Breast epithelium (tissue), 3 donors: ENCODE data around the gene NTHL1.

Experiments used
- CTCF ChIP-seq, 3 donors: fragments of 450-650 bp; IDR thresholded peaks; one replicate each; pipeline ENCODE4 v1.5.1; 2016 to 2017; ENCODE audit warnings: antibody characterized with exemption in 3 of 3, mild to moderate bottlenecking in 3 of 3, moderate library complexity in 3 of 3
- POLR2A ChIP-seq: fragments of 450-650 bp; IDR thresholded peaks from one replicate; pipeline ENCODE4 v1.6.1; 2016; ENCODE audit warnings: antibody characterized with exemption, mild to moderate bottlenecking, moderate library complexity

DNA sequence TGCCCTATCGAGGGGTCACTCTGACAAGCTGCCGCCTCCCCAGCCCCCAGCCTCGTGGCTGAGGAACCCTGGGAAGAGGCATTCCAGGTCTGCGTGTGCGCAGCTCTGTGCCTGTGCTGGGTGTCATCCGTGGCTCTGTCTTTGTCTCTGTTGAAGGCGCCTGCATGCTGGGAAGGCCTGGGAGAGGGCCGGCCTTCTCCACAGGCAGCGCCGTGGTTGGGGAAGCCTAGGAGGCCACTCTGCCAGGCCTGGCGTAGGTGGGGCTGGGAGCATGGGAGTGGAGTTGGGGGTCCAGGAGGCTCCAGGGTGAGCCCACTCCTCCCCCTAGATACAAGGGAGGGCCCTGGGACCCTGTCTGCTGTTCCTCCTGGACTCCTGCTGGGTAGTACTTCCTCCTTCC lies 17.6 kb downstream of the NTHL1 start:
- TF ChIP-seq CTCF (IDR thresholded peaks at IDR 0.05) (no peak), POLR2A (no peak)
